Stimulated activated CD8-positive, alpha-beta memory T cell treated with anti-CD3 and anti-CD28 coated beads, Interleukin-2, amount 100 ng/mL, for 1 hour (primary cell): ENCODE data around the gene PCK1.

Source experiments
- DNase-seq, 2 donors: peaks; one replicate each; pipeline ENCODE4 v3.0.0-alpha.2; 2020; ENCODE audit warnings: low read depth in 2 of 2

PCK1 gene

DNA sequence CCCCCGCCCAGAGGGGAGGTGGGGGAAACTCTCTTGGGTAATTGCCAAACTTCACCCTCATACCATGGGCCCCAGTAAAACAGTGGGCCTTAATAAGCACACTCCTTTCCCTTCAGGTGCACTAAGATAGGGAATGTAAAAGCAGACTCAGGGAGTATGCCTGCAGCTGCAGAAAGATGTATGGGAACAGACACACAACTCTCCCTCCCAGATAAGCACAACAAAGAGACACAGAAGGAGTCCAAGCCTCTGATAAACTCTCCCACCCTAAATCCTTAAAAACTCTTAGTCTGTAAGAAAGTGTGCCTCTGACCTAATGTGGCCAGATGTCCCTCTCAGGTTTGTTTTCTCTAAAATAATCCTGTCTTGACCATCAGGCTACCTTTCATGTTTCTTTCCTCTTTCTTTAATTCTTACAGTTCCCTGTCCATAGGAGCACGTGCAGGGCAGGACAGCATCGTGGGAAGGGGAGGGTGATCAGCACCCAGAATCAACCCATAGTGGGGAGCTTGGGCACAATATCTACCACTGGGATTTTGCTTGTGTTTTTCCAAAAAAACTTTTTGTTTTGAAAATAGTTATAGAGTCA lies 24.7 kb upstream of the PCK1 start:
- DNase-seq, result no peak

DNA sequence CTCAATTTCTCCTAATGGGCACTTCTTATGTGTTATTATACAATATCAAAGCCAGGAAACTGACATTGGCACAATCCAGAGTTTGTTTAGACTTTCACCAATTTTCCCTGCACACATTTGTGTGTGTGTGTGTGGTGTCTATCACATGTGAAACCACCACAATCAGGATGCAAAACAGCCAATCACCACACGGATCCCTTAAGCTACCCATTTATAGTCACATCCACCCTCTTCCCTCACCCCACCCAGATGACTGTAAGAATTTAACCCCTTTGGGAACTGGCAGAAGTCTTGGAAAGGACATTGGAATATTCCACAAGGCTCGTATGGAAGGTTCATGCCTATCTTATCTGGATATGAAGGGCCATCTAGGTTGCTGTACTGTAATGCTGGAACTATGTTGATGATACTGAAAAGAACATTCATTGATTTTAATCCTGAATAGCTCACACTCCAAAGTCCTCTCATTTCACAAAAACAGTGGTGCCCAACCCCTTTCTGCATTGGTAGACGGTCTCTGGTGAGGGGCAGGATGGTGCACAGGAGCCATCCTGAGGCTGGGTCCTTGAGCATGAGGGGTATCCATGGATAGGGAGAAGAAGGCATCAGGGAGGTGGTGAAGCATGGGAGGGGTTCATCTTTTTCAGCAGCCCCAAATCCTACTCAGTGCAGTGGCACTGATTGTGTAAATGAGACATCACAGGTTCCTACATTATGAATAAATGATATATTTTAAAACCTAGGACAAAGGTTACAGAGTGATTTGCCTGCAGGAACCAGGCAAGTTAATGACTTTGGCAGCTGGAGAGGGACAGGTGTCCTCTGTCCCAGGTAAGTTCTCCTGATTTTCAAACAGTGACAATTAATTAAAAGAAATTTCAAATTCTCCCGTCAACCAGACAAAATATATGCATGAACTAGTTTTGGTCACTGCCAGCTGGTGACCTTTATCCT lies 23.9 kb upstream of the PCK1 start:
- DNase-seq, result no peak

DNA sequence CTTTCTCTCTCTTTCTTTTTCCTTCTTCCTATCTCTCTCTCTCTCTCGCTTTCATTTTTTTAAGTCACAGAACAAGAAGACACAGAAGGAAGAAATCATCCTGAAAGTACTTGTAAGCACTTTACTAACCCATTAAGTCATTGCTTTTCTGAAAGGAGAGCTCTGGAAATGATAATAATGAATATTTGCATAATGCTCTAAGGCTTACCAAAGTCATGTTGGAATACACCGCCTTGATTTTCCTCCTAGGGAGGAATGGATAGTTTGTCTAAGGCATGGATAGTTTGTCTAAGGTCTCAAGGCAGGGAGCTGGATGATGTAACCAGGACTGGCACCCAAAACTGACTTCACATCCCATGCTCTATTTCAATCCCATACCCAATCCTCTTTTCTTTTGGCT lies 23.1 kb upstream of the PCK1 start:
- no peak for DNase-seq

DNA sequence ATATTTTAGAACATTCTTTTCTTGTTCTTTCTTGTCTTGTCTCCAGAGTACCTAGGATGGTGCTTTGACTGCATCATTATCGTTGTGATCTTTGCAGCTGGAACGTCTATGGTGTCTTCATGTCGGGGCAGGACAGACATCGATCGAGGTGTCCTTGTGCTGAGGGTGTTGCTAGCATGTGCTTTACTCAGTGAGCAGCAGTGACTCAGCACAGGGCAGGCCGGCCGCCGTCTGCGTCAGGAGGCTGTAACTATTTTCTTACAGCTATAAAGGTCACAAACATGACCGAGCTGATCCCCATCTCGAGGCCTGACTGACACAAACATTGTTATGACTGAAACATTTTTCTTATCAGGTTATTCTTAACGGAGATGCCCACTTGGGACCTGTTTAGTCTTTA lies 21.0 kb upstream of the PCK1 start:
- DNase-seq, result no peak

DNA sequence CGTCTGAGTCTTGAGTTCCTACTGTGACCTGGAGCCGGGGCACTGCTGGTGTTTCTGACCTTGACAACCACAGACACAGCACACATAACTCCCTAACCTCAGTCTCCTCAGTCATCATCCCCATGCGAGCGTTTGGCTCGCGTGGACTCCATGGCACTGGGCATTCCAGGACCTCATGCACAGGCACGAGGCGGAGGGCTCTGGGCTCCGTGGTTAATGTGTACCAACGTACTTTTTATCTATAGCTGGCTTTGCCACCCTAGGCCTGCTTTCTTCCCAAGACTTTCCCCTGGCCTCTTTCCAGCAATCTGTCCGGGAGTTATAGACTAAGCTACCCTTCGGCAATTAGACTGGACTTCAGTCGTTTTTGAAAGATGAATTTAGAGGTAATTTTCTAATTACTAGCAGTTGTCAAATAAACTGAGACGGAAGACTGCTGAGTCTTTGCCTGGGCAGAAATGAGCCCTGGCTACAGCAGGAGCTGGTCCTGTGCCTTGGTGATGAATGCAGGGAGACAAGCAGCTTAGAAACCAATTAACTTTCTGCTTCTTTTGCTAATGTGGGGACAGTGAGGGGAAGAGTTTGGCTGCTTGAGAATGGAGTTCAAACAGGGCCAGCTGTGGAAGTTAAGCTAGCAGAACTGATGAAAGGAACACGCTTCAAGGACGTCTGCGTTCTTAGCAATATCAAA lies 19.9 kb upstream of the PCK1 start:
- DNase-seq, result no peak

DNA sequence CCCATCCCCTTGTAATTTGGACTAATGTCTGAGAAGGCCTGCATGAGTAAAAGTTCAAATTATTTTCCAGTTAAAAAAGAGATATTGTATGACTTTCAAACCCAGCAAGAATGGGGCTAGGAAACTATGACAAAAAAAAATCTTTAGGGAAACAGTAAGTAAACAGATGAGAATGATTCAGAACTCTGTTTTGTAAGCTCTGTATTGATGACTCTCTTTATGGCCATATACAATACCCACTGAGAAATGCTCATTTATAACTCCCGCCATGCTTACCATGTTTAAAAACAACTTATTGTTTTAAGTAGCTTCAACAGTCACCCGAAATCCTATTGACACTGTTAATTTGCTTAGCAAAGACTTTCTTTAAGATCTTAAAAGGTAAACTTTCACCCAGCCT lies 17.2 kb upstream of the PCK1 start:
- no peak for DNase-seq

DNA sequence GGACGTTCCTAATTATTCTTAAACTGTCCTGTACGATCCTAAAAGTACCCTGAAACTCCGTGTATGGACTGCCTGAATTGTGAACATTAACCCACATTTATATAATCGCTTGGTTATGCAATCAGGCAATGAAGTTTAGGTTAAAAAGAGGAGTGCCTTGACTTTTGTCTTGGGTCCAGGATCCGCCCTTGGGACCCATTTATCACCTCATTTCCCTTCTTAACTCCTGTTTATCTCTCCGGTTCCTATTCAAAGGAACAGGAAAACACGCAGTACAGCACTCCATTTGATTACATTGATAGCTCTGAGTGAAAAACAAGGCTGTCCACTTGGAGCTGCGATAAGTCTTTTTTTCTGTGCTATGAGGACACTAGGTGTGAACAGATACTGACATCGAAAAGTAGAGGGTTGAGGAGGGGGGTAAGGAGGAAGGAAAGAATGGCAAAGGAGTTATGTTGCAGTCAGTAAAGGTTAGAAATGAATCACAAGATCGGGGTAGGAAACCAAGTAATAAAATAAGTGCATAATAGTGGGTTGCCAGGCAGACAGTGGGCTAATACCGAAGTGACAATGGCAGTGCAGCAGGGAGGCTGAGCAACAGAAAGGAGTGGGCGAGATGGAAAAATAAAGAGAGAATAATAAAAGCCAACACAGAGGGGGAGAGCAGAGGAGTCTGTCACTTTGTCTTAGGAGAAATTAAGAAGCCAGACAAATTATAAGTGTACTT lies 15.9 kb upstream of the PCK1 start:
- DNase-seq, result no peak

DNA sequence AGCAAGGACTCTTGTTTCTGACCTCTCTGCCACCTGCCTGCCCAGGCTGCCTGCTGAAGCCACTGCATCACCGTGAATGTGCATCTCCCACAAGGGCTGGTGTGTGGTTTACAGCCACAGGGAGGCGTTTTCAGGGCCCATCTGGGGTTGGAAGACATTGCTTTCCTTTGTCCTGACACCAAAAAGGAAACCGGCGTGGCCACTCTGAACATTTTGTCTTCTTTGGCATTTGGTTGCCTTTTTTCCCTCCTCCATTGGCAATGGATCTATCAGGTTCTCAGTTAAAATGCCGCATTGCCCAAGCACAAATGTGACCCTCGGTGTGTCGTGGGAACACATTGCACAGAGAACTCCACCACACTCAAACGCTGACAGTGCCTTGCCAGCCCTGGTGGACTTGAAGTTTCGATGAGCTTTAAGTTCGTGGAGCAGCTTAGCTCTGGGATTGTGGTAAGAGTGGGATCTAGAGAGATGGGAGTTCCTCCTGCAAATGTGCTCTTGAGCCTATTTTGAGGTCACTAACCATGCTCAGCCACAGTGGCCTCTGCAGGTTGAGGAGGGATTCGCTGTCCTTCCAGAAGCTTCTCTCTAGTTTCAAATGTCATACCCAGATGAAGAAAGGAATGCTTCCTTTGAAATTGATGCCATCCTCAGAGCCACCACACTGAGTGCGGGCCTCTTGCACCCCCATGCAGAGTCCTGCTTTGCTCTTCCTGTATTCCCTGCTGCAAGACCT lies 14.8 kb upstream of the PCK1 start:
- no peak for DNase-seq

DNA sequence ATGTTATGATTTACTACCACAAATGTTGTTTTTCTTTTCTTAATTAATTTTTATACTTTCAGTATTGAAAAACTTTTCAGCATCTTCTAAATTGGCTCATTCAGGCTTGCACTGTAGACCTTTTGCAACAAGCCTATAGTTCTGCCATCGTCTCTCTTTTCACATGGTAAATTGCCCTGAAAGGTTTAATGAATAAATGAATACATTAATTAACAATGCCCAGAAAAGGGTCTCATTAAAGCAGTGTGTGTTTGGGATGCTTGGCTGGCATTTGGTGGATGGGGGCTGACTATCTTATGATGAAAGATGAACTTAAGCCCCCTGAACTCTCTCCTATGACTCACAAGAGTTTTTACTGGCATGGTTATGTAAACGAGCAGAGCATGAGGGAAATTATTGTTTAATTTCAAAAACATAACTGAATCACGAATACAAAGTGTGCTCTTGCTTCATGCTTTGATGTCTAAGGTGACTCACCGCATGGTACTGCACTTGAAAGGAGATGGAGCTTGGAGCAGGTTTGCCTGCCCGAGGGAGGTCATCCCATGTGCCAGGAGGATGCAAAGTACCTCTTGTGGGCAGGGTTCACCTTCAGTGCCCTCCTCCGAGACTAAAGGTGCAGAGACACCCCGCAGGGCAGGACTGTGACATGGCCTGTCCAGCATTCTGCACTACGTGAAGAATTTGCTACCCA lies 13.8 kb upstream of the PCK1 start:
- DNase-seq, result no peak

DNA sequence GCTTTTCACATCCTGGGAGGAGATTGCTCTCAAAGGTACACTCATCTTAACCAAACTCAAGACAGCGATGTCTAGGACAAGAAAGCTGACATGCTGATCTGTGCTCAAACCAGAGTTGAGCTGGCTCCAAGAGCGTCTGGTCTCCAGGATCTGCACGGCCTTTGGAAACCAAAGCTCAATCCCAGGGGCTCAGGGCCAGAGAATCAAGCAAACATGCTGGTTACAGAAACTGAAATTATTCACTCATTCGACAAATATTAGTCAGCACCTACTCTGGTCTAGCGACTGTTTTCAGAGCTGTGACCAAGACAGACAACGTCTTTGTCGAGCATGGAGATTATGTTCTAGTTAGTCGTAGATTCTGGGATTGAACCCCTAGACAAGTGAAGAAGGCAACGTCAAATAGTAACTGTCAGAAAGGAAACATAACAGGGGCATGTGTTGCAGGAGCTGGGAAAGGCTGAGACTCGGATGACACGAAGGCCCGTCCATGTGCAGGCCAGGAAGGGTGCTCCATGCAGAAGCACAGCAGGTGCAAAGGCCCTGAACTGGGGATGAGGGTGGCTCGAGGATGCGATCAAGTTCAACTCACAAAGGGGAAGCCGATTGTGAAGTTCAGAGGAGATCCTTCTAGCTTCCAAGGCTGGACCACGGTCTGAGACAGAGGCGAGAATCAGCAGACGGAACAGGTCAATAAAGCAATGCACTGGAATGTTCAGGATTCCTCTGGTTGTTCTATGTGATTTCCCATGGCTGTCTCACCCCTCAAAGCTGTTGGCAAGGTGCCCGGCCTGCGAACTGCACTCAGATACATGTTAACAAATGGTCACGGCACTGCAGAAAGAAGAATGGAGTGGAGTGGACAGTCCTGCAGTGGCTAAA lies 12.5 kb upstream of the PCK1 start:
- DNase-seq, result no peak

DNA sequence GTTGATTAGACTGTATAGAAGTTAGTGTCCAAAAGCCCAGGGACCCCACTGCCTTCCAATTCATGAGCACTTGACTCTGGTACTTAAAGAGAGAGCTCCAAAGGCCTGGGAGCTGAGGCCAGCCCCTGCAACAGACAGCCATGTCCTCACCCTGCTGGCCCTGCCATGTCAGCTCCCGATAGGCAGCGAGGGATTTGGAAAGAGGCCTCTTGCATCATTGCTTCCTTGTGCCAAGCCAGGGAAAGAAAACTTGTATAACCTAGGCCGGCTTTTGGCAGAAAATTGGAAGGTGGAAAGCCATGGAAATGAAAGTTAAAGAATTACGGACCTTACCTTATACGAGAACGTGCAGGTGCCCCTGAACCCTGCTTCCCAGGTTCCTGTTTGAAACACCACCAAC lies 8.4 kb upstream of the PCK1 start:
- no peak for DNase-seq

DNA sequence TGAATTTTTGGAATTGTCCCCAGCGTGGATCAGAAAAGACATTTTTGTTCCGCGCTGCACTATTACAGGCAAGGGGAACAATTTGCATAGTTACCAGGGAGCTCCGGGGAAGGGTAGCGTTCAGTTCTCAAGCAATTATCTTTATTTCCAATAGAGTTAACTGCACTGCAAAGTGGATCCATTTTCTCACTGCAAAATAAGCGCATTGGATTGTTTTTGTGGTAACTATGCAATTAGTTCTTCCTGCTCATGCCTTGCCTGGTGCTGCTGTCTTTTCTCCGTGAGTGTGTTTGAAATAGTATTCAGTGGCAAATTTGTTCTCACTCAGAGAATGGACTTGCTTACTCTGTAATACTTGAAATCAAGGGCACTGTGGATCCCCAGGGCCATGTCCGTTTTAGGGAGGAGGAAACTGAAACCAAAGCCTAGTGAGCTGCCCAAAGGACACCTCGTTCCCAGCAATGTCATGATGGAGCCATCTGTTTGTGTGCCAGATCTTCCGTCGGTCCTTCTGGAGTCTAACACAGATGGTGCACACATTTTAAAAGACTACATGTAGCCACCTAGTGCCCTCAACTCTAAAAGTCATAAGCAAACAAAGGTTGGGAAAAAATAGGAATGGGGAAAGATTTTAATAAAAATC lies 7.4 kb upstream of the PCK1 start:
- no peak for DNase-seq

DNA sequence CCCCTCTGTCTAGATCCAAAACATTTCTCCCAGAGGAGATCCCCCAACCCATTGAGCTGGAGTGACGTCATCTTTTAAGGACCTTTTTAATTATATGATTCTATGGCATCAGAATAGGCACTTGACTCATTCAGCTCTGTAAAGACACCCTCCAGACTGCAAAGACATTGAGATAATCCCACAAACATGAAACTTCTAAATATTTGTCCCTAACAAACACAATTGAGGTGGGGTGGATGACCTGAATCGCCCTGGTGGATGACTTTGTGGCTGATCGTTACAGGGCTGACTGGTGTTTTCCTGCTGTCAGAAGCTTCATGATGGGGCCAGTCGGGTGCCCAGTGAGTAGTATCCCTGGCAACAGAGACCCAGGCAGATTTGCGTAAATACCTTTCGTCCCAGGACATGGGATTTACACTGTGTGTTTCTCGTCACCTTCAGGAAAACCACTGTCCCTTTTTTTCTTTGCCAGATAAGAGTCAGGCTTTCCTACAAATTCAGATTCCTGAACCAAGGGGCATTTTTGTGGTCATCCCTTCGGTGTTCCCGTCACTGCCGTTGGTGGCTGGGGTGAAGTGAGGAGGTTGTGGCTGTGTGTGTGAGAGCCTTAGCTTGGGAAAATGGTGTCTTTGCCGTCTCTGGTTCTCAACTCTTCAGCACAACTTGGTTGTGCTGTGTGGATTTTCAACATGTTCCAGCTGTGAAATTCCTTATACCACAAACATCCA lies 5.3 kb upstream of the PCK1 start:
- DNase-seq, result no peak

DNA sequence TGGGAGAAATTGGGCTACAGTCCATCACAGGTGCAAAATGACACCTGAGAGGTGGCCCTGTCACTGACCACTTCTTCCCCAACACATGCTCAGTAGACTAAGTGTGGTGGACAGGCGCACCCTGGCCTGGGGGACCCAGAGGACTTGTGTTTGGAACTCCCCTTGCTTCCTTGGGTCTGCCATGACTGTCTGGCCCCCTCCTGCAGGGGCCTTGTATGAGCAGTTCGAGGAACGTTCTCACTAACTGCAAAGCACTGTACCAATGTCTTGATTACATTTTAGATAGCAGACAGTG lies 4.0 kb upstream of the PCK1 start:
- no peak for DNase-seq

DNA sequence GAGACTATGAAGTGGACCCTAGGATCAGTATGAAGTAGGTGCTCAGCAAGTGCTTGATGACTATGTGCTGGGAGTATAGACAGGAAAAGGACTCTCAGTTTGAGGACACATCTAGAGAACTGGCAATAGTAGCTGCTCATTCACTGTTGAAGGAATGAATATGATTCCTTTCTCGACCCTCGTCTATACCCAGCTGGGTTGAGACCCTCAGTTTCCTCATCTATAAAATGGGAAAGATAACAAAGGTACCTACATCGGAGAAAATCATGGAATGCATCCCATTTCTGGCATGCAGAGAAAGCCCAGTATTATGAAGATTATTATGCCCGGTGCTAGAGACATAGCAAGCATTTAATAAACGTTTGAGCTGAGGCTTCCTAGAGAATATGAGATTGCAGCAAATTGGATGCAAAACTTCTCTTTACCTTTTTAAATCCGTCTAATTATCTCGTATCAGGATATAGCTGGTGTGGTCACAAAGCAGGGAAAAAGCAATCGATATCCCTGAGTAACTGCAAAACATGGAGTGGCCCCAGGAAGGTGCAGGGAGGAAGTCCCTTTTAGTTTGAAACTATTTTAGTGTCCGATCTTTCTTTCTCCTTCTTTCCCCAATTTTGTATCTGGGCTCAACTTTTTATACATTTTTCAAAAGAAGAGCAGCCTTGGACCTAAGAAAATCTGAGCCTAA lies 2.8 kb upstream of the PCK1 start:
- DNase-seq, result no peak

DNA sequence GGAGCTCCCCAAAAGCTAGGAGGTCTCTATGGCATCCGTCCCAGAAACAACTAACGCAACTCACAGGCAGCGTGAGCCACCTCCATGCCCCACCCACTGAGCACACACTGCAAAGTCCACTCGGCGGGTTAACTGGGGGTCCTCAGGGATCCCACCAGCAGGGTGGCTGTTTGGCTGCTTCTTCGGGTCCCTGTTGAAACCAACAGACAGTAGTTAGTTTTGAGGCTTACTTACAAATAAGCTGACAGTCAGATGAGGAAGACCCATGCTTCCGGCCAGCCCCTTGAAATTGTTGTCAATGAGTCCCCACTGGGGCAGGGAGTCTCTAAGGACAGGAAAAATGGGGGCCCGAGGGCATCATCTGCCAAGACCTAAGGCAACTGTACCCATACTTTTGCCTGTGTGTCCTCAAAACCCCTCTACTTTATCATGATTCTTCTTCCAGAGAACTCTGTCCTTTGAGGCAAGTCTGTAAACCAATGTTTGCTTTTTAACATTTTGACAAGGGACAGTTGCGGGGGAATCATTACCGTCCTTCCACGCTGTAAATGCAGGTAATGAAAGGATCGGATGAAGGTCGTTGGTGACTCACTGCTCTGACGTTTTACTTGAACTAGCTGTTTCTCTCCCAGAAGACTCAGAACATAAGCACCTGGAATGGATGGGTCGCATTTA lies 2.2 kb upstream of the PCK1 start:
- DNase-seq, result no peak

DNA sequence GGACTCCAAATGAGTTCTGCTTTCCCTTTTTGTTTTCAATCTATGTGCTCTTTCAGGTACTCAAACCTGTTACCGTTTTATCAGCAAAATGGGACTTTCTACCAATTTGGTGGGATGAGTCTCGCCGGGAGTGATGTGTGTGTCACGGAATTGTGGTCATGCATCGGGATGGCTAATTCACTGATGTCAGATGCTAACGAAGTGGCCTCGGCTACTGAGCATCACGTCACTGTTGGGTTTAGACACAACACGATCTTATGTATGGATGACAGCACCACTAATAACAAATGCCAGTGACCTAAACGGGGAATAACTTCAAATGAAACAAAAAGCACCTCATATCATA lies 1.6 kb upstream of the PCK1 start:
- no peak for DNase-seq
